Fibroblast of upper back skin (primary cell): ENCODE data around the gene ASCL3.
"Not testable (repeated sequence)": the region's sequence is repeated elsewhere in the genome, so short reads cannot be mapped to it uniquely, and the experiment has no call there.

Experiments
- DNase-seq: peaks from one replicate; pipeline ENCODE4 v3.0.0-alpha.2; 2013

Gene ASCL3

GRCh38 chr11:8947230-8947943 is 4.6 kb upstream of the ASCL3 start:
- DNase-seq: no peak

- DNase-seq: no peak
Measured at GRCh38 chr11:8941341-8942103, 1.3 kb downstream of the ASCL3 start.

- no peak for DNase-seq
Measured at GRCh38 chr11:8937659-8938058, 5.2 kb downstream of the ASCL3 start.

- DNase-seq: no peak
Measured at GRCh38 chr11:8937159-8937558, 5.7 kb downstream of the ASCL3 start.

GRCh38 chr11:8935789-8936188 is 7.0 kb downstream of the ASCL3 start:
- not testable (repeated sequence) for DNase-seq

GRCh38 chr11:8934742-8935488 is 7.9 kb downstream of the ASCL3 start:
- peak; percentile 93 for DNase-seq

GRCh38 chr11:8933931-8934330 is 8.9 kb downstream of the ASCL3 start:
- no peak for DNase-seq

- no peak for DNase-seq
Measured at GRCh38 chr11:8932564-8933180, 10.1 kb downstream of the ASCL3 start, which contains the start of gene C11orf16. TSS of gene C11orf16 (minus strand) at chr11:8932947. CDS start at chr11:8932308, 639 bp downstream.

- DNase-seq: no peak
Measured at GRCh38 chr11:8930456-8931175, 12.2 kb downstream of the ASCL3 start.

GRCh38 chr11:8928981-8929615 is 13.7 kb downstream of the ASCL3 start:
- no peak for DNase-seq

GRCh38 chr11:8928205-8928604 is 14.6 kb downstream of the ASCL3 start:
- DNase-seq: no peak

GRCh38 chr11:8927233-8927632 is 15.6 kb downstream of the ASCL3 start:
- no peak for DNase-seq

GRCh38 chr11:8926236-8926635 is 16.6 kb downstream of the ASCL3 start:
- no peak for DNase-seq

GRCh38 chr11:8925711-8926110 is 17.1 kb downstream of the ASCL3 start:
- no peak for DNase-seq

- DNase-seq: no peak
Measured at GRCh38 chr11:8922691-8923090, 20.1 kb downstream of the ASCL3 start.

- DNase-seq: peak; percentile 96
Measured at GRCh38 chr11:8917157-8917825, 25.5 kb downstream of the ASCL3 start.

- DNase-seq: no peak
Measured at GRCh38 chr11:8914661-8915018, 28.2 kb downstream of the ASCL3 start.

GRCh38 chr11:8913961-8914660 is 28.7 kb downstream of the ASCL3 start:
- peak; percentile 47 for DNase-seq

GRCh38 chr11:8911029-8911823 is 31.6 kb downstream of the ASCL3 start, which contains the start of gene AKIP1:
TSS of gene AKIP1 (plus strand) at chr11:8911189. CDS start at chr11:8911450, 261 bp downstream.
- peak; percentile 97 for DNase-seq

GRCh38 chr11:8910649-8911026 is 32.2 kb downstream of the ASCL3 start:
- no peak for DNase-seq
